Gastroesophageal sphincter (tissue), 4 donors: ENCODE data around the gene ZDHHC11. TPM values are rescaled to one million over a fixed set of nuclear protein-coding genes. Genes with fewer than 3 reads are reported as not detected.
"Not testable (repeated sequence)": the region's sequence is repeated elsewhere in the genome, so short reads cannot be mapped to it uniquely, and the experiment has no call there.

Experiments used
- ATAC-seq: fragments of 150-250 bp; one replicate; pipeline ENCODE4 v1.9.1; 2016; ENCODE audit warnings: mild to moderate bottlenecking, moderate library complexity
- H3K27ac ChIP-seq, 4 donors: fragments of 200-600 bp; sonication (generic) in 3 of 4; 1 replicate in 3 of 4; 2 replicates in 1 of 4; pipeline ENCODE4 v1.5.1; 2016 to 2019
- H3K27me3 ChIP-seq: fragments of 200-600 bp; sonication (generic); one replicate; pipeline ENCODE4 v1.5.1; 2019
- H3K36me3 ChIP-seq, 2 donors: fragments of 200-600 bp; sonication (generic); one replicate each; pipeline ENCODE4 v1.5.1; 2019; ENCODE audit warnings: control low read depth in 1 of 2
- H3K4me1 ChIP-seq, 3 donors: fragments of 200-600 bp; sonication (generic); 1 replicate in 2 of 3; 2 replicates in 1 of 3; pipeline ENCODE4 v1.5.1; 2016 to 2019; ENCODE audit warnings: control low read depth in 2 of 3
- H3K4me3 ChIP-seq, 2 donors: fragments of 200-600 bp; sonication (generic); one replicate each; pipeline ENCODE4 v1.5.1; 2019; ENCODE audit warnings: mild to moderate bottlenecking in 1 of 2, moderate library complexity in 1 of 2
- H3K9me3 ChIP-seq, 3 donors: fragments of 200-600 bp; sonication (generic); one replicate each; pipeline ENCODE4 v1.5.1; 2017 to 2019; ENCODE audit warnings: control low read depth in 2 of 3
- EP300 ChIP-seq: sonication (generic); formaldehyde crosslinking; IDR thresholded peaks from one replicate; pipeline ENCODE4 v1.6.1; 2017; ENCODE audit warnings: antibody characterized with exemption, mild to moderate bottlenecking
- POLR2A ChIP-seq, 2 donors: fragments of 450-650 bp; IDR thresholded peaks; one replicate each; pipeline ENCODE4 v1.6.1; 2017; ENCODE audit warnings: antibody characterized with exemption in 2 of 2, mild to moderate bottlenecking in 2 of 2, moderate library complexity in 1 of 2
- POLR2AphosphoS5 ChIP-seq: sonication (generic); formaldehyde crosslinking; IDR thresholded peaks from one replicate; pipeline ENCODE4 v1.6.1; 2017; ENCODE audit warnings: antibody characterized with exemption
- WGBS, 2 donors: methylation state at CpG; one replicate each; pipeline ENCODE4 v1.1.5; 2018; ENCODE audit warnings: low coverage in 1 of 2; 5-methylcytosine and 5-hydroxymethylcytosine counted together
- total RNA-seq, 4 donors: library from RNA; depleted of rRNA; stranded (reverse); fragments of >200 nt; gene quantifications; one replicate each; pipeline ENCODE4 v1.1.0, GENCODE V29; 2016
- TF ChIP-seq, protein P1 (sequence below), 4 experiments: fragments of 200-600 bp in 2 of 4; fragments of 450-650 bp in 2 of 4; sonication (generic) in 1 of 4; IDR thresholded peaks; one replicate each; pipeline ENCODE4 v1.5.1; 2017 to 2019; ENCODE audit warnings: antibody characterized with exemption in 4 of 4, mild to moderate bottlenecking in 2 of 4, moderate library complexity in 2 of 4

The ZDHHC11 gene
- total RNA-seq, 4 donors from 2014 or later, result 2.3 to 19.1 (median 7.4) TPM

GRCh38 chr5:852018-852417 lies 1.2 kb upstream of the ZDHHC11 start:
- Histone ChIP-seq H3K27me3 (peaks cover 55% of the 10 kb centered on the region), H3K4me1 (peaks cover 0 to 22% (median 10%) of the 10 kb centered on the region in 3 donors), H3K36me3 (peaks cover 0 to under 1% of the 10 kb centered on the region in 2 donors), H3K27ac (no peak overlapping the region), H3K9me3 (no peaks in the 10 kb centered on the region), H3K4me3 (no peak overlapping the region)
- TF ChIP-seq POLR2A (IDR thresholded peaks at IDR 0.05), result no peak
- TF ChIP-seq POLR2AphosphoS5, result no peak
- TF ChIP-seq, protein P1, sequence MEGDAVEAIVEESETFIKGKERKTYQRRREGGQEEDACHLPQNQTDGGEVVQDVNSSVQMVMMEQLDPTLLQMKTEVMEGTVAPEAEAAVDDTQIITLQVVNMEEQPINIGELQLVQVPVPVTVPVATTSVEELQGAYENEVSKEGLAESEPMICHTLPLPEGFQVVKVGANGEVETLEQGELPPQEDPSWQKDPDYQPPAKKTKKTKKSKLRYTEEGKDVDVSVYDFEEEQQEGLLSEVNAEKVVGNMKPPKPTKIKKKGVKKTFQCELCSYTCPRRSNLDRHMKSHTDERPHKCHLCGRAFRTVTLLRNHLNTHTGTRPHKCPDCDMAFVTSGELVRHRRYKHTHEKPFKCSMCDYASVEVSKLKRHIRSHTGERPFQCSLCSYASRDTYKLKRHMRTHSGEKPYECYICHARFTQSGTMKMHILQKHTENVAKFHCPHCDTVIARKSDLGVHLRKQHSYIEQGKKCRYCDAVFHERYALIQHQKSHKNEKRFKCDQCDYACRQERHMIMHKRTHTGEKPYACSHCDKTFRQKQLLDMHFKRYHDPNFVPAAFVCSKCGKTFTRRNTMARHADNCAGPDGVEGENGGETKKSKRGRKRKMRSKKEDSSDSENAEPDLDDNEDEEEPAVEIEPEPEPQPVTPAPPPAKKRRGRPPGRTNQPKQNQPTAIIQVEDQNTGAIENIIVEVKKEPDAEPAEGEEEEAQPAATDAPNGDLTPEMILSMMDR (IDR thresholded peaks at IDR 0.05), result no peak
- TF ChIP-seq EP300, result no peak
- WGBS, 2 donors, result 62 to 70% methylated on average over 4 to 5 of the region's 5 CpGs
- no peak for ATAC-seq

- H3K9me3 ChIP-seq, result no peaks in the 10 kb centered on the region
- H3K4me3 ChIP-seq, result no peak overlapping the region
- WGBS, 2 donors, result 71% methylated on average over 12 of the region's 16 CpGs; no CpG with 5 or more reads in 1 of the 2 donors
- ATAC-seq, result no peak
- peaks cover 0 to 22% (median 10%) of the 10 kb centered on the region in 3 donors for H3K4me1 ChIP-seq
- no peak overlapping the region for H3K27ac ChIP-seq
- peaks cover 0 to 5% of the 10 kb centered on the region in 2 donors for H3K36me3 ChIP-seq
- no peak for TF ChIP-seq POLR2AphosphoS5
- TF ChIP-seq, protein P1 (IDR thresholded peaks at IDR 0.05), result no peak
- no peak for TF ChIP-seq EP300
- no peak for TF ChIP-seq POLR2A (IDR thresholded peaks at IDR 0.05)
- peaks cover 55% of the 10 kb centered on the region for H3K27me3 ChIP-seq
These were observed 767 bp upstream of the ZDHHC11 start for GRCh38 chr5:851553-851952.

- no peak for TF ChIP-seq POLR2AphosphoS5
- no peak for TF ChIP-seq EP300
- TF ChIP-seq, protein P1 (IDR thresholded peaks at IDR 0.05), result no peak
- no peak for TF ChIP-seq POLR2A (IDR thresholded peaks at IDR 0.05)
- no peaks in the 10 kb centered on the region for H3K9me3 ChIP-seq
- no peak overlapping the region for H3K27ac ChIP-seq
- no peak for ATAC-seq
- 65% methylated on average over 3 of the region's 19 CpGs; no CpG with 5 or more reads in 1 of the 2 donors for WGBS, 2 donors
- H3K27me3 ChIP-seq, result peaks cover 55% of the 10 kb centered on the region
- no peak overlapping the region for H3K4me3 ChIP-seq
- H3K4me1 ChIP-seq, result peaks cover 0 to 22% (median 10%) of the 10 kb centered on the region in 3 donors
- peaks cover 0 to 5% of the 10 kb centered on the region in 2 donors for H3K36me3 ChIP-seq
These were observed 290 bp upstream of the ZDHHC11 start for GRCh38 chr5:851076-851475.

- peak; percentile 60 for ATAC-seq
- WGBS, 2 donors, result no CpG with 5 or more reads among the region's 20 CpGs
- H3K36me3 ChIP-seq, result peaks cover 0 to 5% of the 10 kb centered on the region in 2 donors
- H3K27me3 ChIP-seq, result peaks cover 45% of the 10 kb centered on the region
- no peaks in the 10 kb centered on the region for H3K9me3 ChIP-seq
- peak overlapping the region in 1 of 4 donors; percentile 23 for H3K27ac ChIP-seq
- H3K4me1 ChIP-seq, result peaks cover 0 to 22% (median 10%) of the 10 kb centered on the region in 3 donors
- TF ChIP-seq, protein P1 (IDR thresholded peaks at IDR 0.05), result no peak
- TF ChIP-seq POLR2AphosphoS5 (no peak), EP300 (no peak), POLR2A (IDR thresholded peaks at IDR 0.05) (no peak)
- peak overlapping the region in 1 of 2 donors; percentile 34 for H3K4me3 ChIP-seq
These were observed 1.0 kb downstream of the ZDHHC11 start for GRCh38 chr5:849651-850301.

DNA sequence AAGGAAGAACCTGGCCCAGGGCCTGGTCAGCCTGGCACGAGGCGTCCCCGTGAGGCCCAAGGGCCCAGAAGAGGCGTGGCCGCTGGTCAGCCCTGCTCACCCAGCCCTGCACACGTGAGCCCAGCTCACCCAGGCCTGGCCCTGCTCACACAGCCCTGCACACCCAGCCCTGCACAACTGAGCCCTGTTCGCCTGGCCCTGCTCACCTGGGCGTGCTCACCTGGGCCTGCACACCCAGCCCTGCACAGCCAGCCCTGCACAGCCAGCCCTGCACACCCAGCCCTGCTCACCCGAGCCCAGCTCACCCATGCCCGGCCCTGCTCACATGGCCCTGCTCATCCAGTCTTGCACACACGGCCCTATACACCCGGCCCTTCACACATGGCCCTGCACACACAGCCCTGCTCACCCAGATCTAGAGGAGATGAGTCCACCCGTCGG lies 2.1 kb downstream of the ZDHHC11 start:
- Histone ChIP-seq H3K9me3 (no peaks in the 10 kb centered on the region), H3K4me1 (peaks cover 0 to 22% (median 10%) of the 10 kb centered on the region in 3 donors), H3K27me3 (peaks cover 34% of the 10 kb centered on the region), H3K36me3 (peaks cover 0 to 5% of the 10 kb centered on the region in 2 donors), H3K27ac (no peak overlapping the region), H3K4me3 (no peak overlapping the region)
- TF ChIP-seq, protein P1 (IDR thresholded peaks at IDR 0.05), result no peak
- TF ChIP-seq POLR2AphosphoS5, result no peak
- TF ChIP-seq EP300, result no peak
- no peak for TF ChIP-seq POLR2A (IDR thresholded peaks at IDR 0.05)
- 94% methylated on average over 3 of the region's 14 CpGs; no CpG with 5 or more reads in 1 of the 2 donors for WGBS, 2 donors
- no peak for ATAC-seq

GRCh38 chr5:847736-848135 lies 3.0 kb downstream of the ZDHHC11 start:
- H3K36me3 ChIP-seq, H3K4me3 ChIP-seq, ATAC-seq, H3K9me3 ChIP-seq, H3K27ac ChIP-seq: not testable (repeated sequence)
- WGBS, 2 donors, result 94% methylated on average over 3 of the region's 7 CpGs; no CpG with 5 or more reads in 1 of the 2 donors
- H3K4me1 ChIP-seq, result peaks cover 0 to 22% (median 10%) of the 10 kb centered on the region in 3 donors
- peaks cover 26% of the 10 kb centered on the region for H3K27me3 ChIP-seq

DNA sequence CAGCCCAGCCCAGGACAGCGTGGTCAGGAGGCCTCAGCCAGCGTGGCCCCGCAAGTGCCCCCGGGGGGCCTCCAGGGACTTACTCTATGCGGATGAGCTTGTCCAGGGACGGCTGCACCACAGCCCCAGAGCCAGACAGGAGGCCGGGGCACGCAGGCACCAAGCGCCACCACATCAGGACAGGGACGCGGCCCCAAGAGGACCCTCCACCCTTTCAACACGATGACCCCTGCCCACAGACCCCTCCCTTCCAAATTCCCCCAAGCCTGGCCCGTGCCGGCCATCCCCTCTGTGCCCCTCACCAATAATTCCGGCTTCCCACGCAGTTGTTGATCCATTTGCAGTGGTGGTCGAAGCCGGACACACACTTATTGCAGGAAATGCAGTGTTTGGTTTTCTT lies 3.6 kb downstream of the ZDHHC11 start:
- ATAC-seq, result peak; percentile 5
- Histone ChIP-seq H3K4me1 (peaks cover 0 to 22% (median 10%) of the 10 kb centered on the region in 3 donors), H3K27me3 (peaks cover 21% of the 10 kb centered on the region)
- not testable (repeated sequence) for H3K36me3 ChIP-seq, H3K9me3 ChIP-seq, H3K4me3 ChIP-seq, H3K27ac ChIP-seq
- WGBS, 2 donors, result no CpG with 5 or more reads among the region's 18 CpGs
